ENCODE measurements around the gene TYK2.

TYK2 gene

DNA sequence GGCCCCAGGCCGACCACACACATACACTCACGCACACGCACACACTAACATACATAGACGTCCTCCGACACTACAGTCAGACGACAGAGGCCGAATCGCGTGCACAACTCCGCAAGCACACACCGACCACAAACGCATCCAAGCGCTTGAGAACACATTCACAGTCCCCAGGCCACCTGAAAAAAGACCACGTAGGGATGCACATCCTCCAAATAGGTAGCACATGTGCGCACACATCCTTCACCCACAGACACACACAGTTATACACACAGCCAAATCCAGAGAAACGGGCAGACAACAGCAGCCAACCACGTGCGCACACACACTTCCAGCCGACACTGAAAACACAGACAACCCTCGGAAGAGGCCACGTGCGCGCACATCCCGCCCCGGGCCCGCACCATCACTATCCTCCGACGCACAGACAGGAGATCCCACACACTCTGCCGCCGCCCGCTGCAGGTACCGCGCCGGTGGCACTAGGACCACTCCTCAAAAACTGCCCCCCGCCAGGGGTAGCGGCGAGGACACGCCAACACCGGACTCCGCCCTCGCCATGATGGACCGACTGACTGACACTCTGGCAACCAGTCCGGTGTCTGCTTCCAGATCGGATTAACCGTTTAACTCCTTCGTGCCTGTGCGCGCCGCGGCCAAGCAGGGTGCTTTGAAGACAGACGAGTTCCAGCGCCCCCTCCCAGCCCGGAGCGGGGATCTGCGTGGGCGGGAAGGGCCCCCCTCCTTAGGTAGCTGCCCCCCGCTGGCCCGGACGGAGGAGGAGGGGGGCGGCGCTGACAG lies 39.5 kb upstream of the TYK2 start (continued):
- TF ChIP-seq, protein P1, sequence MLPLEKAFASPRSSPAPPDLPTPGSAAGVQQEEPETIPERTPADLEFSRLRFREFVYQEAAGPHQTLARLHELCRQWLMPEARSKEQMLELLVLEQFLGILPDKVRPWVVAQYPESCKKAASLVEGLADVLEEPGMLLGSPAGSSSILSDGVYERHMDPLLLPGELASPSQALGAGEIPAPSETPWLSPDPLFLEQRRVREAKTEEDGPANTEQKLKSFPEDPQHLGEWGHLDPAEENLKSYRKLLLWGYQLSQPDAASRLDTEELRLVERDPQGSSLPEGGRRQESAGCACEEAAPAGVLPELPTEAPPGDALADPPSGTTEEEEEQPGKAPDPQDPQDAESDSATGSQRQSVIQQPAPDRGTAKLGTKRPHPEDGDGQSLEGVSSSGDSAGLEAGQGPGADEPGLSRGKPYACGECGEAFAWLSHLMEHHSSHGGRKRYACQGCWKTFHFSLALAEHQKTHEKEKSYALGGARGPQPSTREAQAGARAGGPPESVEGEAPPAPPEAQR (tag by site-specific recombination; IDR thresholded peaks at IDR 0.05) = peak; percentile 62; the same call in 1 of the 2 replicates
- TF ChIP-seq, protein P2, sequence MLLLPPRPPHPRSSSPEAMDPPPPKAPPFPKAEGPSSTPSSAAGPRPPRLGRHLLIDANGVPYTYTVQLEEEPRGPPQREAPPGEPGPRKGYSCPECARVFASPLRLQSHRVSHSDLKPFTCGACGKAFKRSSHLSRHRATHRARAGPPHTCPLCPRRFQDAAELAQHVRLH (tag by site-specific recombination; IDR thresholded peaks at IDR 0.05) = peak; percentile 81; the same call in 1 of the 2 replicates
- TF ChIP-seq ZNF433 (tag by site-specific recombination; IDR thresholded peaks at IDR 0.05; ENCODE audit: low read depth) (no peak), ZBTB1 (tag by site-specific recombination; IDR thresholded peaks at IDR 0.05) (peak; percentile 84), ZNF768 (tag by site-specific recombination; IDR thresholded peaks at IDR 0.05) (no peak; the same call in 1 of the 2 replicates), ZNF239 (tag by site-specific recombination; IDR thresholded peaks at IDR 0.05) (no peak), HOXC10 (CRISPR knock-in tag; IDR thresholded peaks at IDR 0.05) (no peak), ZNF138 (tag by site-specific recombination; IDR thresholded peaks at IDR 0.05; ENCODE audit: borderline replicate concordance) (no peak), GFI1B (tag by site-specific recombination; IDR thresholded peaks at IDR 0.05) (no peak), ZNF416 (tag by site-specific recombination; IDR thresholded peaks at IDR 0.05) (no peak), ZNF366 (tag by site-specific recombination; conservative IDR thresholded peaks at IDR 0.05) (peak; percentile 81), ZNF624 (tag by site-specific recombination; IDR thresholded peaks at IDR 0.05) (no peak), ZNF530 (tag by site-specific recombination; IDR thresholded peaks at IDR 0.05; ENCODE audit: low read depth) (no peak), ZNF157 (tag by site-specific recombination; IDR thresholded peaks at IDR 0.05) (no peak), ZNF23 (tag by site-specific recombination; IDR thresholded peaks at IDR 0.05; ENCODE audit: borderline replicate concordance) (no peak), ZNF114 (tag by site-specific recombination; IDR thresholded peaks at IDR 0.05) (no peak)
- TF ChIP-seq, protein P3, sequence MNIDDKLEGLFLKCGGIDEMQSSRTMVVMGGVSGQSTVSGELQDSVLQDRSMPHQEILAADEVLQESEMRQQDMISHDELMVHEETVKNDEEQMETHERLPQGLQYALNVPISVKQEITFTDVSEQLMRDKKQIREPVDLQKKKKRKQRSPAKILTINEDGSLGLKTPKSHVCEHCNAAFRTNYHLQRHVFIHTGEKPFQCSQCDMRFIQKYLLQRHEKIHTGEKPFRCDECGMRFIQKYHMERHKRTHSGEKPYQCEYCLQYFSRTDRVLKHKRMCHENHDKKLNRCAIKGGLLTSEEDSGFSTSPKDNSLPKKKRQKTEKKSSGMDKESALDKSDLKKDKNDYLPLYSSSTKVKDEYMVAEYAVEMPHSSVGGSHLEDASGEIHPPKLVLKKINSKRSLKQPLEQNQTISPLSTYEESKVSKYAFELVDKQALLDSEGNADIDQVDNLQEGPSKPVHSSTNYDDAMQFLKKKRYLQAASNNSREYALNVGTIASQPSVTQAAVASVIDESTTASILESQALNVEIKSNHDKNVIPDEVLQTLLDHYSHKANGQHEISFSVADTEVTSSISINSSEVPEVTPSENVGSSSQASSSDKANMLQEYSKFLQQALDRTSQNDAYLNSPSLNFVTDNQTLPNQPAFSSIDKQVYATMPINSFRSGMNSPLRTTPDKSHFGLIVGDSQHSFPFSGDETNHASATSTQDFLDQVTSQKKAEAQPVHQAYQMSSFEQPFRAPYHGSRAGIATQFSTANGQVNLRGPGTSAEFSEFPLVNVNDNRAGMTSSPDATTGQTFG (tag by site-specific recombination; IDR thresholded peaks at IDR 0.05; ENCODE audit: borderline replicate concordance) = no peak
- TF ChIP-seq, protein P4, sequence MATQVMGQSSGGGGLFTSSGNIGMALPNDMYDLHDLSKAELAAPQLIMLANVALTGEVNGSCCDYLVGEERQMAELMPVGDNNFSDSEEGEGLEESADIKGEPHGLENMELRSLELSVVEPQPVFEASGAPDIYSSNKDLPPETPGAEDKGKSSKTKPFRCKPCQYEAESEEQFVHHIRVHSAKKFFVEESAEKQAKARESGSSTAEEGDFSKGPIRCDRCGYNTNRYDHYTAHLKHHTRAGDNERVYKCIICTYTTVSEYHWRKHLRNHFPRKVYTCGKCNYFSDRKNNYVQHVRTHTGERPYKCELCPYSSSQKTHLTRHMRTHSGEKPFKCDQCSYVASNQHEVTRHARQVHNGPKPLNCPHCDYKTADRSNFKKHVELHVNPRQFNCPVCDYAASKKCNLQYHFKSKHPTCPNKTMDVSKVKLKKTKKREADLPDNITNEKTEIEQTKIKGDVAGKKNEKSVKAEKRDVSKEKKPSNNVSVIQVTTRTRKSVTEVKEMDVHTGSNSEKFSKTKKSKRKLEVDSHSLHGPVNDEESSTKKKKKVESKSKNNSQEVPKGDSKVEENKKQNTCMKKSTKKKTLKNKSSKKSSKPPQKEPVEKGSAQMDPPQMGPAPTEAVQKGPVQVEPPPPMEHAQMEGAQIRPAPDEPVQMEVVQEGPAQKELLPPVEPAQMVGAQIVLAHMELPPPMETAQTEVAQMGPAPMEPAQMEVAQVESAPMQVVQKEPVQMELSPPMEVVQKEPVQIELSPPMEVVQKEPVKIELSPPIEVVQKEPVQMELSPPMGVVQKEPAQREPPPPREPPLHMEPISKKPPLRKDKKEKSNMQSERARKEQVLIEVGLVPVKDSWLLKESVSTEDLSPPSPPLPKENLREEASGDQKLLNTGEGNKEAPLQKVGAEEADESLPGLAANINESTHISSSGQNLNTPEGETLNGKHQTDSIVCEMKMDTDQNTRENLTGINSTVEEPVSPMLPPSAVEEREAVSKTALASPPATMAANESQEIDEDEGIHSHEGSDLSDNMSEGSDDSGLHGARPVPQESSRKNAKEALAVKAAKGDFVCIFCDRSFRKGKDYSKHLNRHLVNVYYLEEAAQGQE (tag by site-specific recombination; IDR thresholded peaks at IDR 0.05) = no peak; the same call in none of the 2 replicates
- TF ChIP-seq, protein P5, sequence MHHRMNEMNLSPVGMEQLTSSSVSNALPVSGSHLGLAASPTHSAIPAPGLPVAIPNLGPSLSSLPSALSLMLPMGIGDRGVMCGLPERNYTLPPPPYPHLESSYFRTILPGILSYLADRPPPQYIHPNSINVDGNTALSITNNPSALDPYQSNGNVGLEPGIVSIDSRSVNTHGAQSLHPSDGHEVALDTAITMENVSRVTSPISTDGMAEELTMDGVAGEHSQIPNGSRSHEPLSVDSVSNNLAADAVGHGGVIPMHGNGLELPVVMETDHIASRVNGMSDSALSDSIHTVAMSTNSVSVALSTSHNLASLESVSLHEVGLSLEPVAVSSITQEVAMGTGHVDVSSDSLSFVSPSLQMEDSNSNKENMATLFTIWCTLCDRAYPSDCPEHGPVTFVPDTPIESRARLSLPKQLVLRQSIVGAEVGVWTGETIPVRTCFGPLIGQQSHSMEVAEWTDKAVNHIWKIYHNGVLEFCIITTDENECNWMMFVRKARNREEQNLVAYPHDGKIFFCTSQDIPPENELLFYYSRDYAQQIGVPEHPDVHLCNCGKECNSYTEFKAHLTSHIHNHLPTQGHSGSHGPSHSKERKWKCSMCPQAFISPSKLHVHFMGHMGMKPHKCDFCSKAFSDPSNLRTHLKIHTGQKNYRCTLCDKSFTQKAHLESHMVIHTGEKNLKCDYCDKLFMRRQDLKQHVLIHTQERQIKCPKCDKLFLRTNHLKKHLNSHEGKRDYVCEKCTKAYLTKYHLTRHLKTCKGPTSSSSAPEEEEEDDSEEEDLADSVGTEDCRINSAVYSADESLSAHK (tag by site-specific recombination; IDR thresholded peaks at IDR 0.05) = peak; percentile 68
- TF ChIP-seq, protein P6, sequence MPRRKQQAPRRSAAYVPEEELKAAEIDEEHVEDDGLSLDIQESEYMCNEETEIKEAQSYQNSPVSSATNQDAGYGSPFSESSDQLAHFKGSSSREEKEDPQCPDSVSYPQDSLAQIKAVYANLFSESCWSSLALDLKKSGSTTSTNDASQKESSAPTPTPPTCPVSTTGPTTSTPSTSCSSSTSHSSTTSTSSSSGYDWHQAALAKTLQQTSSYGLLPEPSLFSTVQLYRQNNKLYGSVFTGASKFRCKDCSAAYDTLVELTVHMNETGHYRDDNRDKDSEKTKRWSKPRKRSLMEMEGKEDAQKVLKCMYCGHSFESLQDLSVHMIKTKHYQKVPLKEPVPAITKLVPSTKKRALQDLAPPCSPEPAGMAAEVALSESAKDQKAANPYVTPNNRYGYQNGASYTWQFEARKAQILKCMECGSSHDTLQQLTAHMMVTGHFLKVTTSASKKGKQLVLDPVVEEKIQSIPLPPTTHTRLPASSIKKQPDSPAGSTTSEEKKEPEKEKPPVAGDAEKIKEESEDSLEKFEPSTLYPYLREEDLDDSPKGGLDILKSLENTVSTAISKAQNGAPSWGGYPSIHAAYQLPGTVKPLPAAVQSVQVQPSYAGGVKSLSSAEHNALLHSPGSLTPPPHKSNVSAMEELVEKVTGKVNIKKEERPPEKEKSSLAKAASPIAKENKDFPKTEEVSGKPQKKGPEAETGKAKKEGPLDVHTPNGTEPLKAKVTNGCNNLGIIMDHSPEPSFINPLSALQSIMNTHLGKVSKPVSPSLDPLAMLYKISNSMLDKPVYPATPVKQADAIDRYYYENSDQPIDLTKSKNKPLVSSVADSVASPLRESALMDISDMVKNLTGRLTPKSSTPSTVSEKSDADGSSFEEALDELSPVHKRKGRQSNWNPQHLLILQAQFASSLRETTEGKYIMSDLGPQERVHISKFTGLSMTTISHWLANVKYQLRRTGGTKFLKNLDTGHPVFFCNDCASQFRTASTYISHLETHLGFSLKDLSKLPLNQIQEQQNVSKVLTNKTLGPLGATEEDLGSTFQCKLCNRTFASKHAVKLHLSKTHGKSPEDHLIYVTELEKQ (tag by site-specific recombination; IDR thresholded peaks at IDR 0.05; ENCODE audit: borderline replicate concordance) = peak; percentile 83
- TF ChIP-seq, protein P7, sequence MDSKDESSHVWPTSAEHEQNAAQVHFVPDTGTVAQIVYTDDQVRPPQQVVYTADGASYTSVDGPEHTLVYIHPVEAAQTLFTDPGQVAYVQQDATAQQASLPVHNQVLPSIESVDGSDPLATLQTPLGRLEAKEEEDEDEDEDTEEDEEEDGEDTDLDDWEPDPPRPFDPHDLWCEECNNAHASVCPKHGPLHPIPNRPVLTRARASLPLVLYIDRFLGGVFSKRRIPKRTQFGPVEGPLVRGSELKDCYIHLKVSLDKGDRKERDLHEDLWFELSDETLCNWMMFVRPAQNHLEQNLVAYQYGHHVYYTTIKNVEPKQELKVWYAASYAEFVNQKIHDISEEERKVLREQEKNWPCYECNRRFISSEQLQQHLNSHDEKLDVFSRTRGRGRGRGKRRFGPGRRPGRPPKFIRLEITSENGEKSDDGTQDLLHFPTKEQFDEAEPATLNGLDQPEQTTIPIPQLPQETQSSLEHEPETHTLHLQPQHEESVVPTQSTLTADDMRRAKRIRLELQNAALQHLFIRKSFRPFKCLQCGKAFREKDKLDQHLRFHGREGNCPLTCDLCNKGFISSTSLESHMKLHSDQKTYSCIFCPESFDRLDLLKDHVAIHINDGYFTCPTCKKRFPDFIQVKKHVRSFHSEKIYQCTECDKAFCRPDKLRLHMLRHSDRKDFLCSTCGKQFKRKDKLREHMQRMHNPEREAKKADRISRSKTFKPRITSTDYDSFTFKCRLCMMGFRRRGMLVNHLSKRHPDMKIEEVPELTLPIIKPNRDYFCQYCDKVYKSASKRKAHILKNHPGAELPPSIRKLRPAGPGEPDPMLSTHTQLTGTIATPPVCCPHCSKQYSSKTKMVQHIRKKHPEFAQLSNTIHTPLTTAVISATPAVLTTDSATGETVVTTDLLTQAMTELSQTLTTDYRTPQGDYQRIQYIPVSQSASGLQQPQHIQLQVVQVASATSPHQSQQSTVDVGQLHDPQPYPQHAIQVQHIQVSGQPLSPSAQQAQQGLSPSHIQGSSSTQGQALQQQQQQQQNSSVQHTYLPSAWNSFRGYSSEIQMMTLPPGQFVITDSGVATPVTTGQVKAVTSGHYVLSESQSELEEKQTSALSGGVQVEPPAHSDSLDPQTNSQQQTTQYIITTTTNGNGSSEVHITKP (tag by site-specific recombination; IDR thresholded peaks at IDR 0.05) = peak; percentile 80

Data from HEK293 (cell line).